GM18870 (cell line): ENCODE data around the gene KCNK18.
"Not testable (repeated sequence)": the region's sequence is repeated elsewhere in the genome, so short reads cannot be mapped to it uniquely, and the experiment has no call there.

Source experiments
- ATAC-seq: cut with Tn5 transposase; IDR thresholded peaks from one replicate; pipeline ENCODE4 v1.9.1; 2021; ENCODE audit warnings: moderate library complexity; ENCODE audit not compliant: unreplicated experiment

KCNK18 gene

GRCh38 chr10:117170244-117170643 lies 27.0 kb upstream of the KCNK18 start:
- ATAC-seq = no peak

- peak; percentile 85 for ATAC-seq
Measured at GRCh38 chr10:117174439-117175214, 22.7 kb upstream of the KCNK18 start.

GRCh38 chr10:117175215-117175900 lies 21.9 kb upstream of the KCNK18 start:
- peak; percentile 30 for ATAC-seq

GRCh38 chr10:117175901-117176534 lies 21.3 kb upstream of the KCNK18 start:
- peak; percentile 48 for ATAC-seq

GRCh38 chr10:117178190-117178589 lies 19.1 kb upstream of the KCNK18 start:
- no peak for ATAC-seq

- no peak for ATAC-seq
Measured at GRCh38 chr10:117184296-117184695, 13.0 kb upstream of the KCNK18 start.

GRCh38 chr10:117184821-117185220 lies 12.5 kb upstream of the KCNK18 start:
- no peak for ATAC-seq

GRCh38 chr10:117185817-117186216 lies 11.5 kb upstream of the KCNK18 start:
- ATAC-seq = not testable (repeated sequence)

- no peak for ATAC-seq
Measured at GRCh38 chr10:117186832-117187615, 10.3 kb upstream of the KCNK18 start.

GRCh38 chr10:117188371-117188770 lies 8.9 kb upstream of the KCNK18 start:
- ATAC-seq = no peak

GRCh38 chr10:117189557-117189956 lies 7.7 kb upstream of the KCNK18 start:
- ATAC-seq = no peak

- no peak for ATAC-seq
Measured at GRCh38 chr10:117198088-117198487, 799 bp downstream of the KCNK18 start.

GRCh38 chr10:117201826-117202225 lies 4.5 kb downstream of the KCNK18 start:
- no peak for ATAC-seq

- no peak for ATAC-seq
Measured at GRCh38 chr10:117204316-117204715, 7.0 kb downstream of the KCNK18 start.

- ATAC-seq = no peak
Measured at GRCh38 chr10:117212176-117212575, 14.9 kb downstream of the KCNK18 start.

GRCh38 chr10:117214401-117214800 lies 17.1 kb downstream of the KCNK18 start:
- ATAC-seq = no peak

GRCh38 chr10:117215079-117215478 lies 17.8 kb downstream of the KCNK18 start:
- ATAC-seq = no peak

GRCh38 chr10:117216028-117216427 lies 18.7 kb downstream of the KCNK18 start:
- ATAC-seq = no peak

GRCh38 chr10:117216611-117217195 lies 19.4 kb downstream of the KCNK18 start:
- ATAC-seq = peak; percentile 58

GRCh38 chr10:117217196-117217761 lies 20.0 kb downstream of the KCNK18 start:
- ATAC-seq = peak; percentile 36
